ENCODE measurements around the gene SGSH.
"Not testable (repeated sequence)": the region's sequence is repeated elsewhere in the genome, so short reads cannot be mapped to it uniquely, and the experiment has no call there.

Gene SGSH

GRCh38 chr17:80210348-80211108, 9.6 kb downstream of the SGSH start:
- DNase-seq (ENCODE audit: low read depth) = no peak

DNA sequence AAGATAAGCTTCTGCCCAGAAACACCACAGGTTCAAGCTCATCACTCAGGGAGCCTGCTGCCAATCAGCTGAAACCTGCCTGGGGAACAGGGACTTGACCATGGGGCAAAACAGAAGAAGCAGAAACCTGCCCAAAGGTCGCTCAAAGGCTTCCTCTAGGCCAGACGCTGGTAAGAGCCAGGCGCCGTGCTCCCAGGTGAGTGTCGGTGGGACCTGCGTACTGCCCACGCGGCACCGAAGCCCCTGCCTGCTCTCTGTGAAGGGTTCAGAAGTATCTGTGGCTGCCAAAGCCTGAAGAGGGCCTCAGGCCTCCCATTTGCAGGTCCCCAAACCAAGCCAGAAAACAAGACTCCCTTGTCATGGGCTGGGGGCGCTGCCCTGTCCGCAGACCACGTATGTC, 10.4 kb downstream of the SGSH start:
- no peak for DNase-seq (ENCODE audit: low read depth)

GRCh38 chr17:80208050-80208449, 12.1 kb downstream of the SGSH start:
- DNase-seq (ENCODE audit: low read depth) = no peak

GRCh38 chr17:80205811-80206210, 14.3 kb downstream of the SGSH start:
- no peak for DNase-seq (ENCODE audit: low read depth)

DNA sequence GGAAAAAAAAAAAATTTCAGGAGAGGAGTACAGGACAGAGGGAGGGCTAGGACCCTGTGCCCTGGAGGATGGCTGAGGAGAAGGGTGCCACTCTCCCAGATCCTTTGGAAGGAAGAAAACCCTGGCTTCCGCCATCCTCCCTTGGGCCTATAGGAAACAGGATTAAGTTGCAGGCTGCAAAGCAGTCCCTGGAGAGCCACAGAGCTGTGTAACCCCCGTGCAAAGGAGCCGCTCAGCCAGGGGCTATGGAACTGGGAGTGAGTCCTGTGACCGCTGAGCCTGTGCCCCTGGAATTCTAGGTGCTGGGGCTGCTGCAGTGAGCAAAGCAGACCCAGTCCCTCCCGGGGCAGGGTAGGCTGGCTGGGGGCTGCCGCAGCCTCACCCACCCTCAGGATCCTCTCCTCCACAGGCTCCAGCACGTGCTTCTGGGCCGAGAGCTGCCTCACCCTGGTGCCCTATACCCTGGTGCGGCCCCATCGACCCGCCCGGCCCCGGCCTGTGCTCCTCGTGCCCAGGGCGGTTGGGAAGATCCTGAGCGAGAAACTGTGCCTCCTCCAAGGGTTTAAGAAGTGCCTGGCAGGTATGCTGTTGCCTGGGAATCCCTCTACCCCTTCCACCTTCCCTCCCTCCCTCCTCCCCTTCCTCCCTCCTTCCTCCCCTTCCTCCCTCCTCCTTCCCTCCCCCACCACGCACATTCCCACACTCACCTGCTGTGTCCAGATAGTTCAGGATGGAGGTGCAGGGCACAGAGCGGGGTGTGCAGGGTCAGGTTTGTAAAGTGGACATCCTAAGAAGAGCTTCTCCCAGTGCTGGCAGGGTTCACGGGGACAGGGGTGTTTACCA, 15.3 kb downstream of the SGSH start:
- DNase-seq (ENCODE audit: low read depth) = no peak

GRCh38 chr17:80203471-80203963, 16.6 kb downstream of the SGSH start:
- DNase-seq (ENCODE audit: low read depth) = no peak

DNA sequence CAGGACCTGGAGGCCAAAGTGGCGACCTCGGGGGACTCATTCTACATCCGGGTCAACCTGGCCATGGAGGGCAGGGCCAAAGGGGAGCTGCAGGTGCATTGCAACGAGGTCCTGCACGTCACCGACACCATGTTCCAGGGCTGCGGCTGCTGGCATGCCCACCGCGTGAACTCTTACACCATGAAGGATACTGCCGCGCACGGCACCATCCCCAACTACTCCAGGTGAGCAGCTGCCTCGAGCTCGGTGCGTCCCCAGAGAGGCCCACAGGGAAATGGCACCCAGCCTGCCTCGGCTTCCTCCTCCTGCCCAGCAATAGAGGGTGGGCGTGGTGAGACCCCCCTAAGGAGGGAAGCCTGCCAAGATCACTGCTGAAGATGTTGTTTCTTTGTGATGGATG, 17.9 kb downstream of the SGSH start:
- no peak for DNase-seq (ENCODE audit: low read depth)

DNA sequence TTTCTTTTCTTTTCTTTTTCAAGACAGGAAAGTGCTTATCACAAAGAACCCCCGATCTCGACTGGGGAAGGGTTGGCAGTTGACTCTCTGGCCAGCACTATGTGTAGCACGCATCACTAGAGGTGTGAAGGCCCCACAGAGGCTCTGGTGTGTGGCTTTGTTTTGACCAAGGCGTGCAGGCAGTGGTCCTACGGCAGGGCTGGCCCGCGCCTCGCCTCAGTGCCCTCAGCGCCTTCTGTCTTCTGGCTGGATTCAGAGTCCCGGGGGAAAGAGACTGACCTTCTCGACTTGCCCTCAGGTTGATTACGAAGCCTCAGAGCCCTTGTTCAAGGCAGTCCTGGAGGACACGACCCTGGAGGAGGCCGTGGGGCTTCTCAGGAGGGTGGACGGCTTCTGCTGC, 18.7 kb downstream of the SGSH start:
- DNase-seq (ENCODE audit: low read depth) = no peak

DNA sequence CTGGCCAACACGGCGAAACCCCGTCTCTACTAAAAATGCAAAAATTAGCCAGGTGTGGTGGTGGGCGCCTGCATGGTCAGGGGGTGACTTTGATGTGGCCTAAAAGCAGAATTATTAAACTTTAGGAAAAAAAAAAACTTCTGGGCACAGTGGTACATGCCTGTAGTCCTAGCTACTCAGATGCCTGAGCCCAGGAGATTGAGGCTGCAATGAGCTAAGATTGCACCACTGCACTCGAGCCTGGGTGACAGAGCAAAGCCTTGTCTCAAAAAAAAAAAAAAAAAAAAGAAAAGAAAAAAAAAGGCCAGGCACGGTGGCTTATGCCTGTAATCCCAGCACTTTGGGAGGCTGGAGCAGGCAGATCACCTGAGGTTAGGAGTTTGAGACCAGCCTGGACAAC, 20.8 kb downstream of the SGSH start:
- DNase-seq (ENCODE audit: low read depth) = not testable (repeated sequence)

DNA sequence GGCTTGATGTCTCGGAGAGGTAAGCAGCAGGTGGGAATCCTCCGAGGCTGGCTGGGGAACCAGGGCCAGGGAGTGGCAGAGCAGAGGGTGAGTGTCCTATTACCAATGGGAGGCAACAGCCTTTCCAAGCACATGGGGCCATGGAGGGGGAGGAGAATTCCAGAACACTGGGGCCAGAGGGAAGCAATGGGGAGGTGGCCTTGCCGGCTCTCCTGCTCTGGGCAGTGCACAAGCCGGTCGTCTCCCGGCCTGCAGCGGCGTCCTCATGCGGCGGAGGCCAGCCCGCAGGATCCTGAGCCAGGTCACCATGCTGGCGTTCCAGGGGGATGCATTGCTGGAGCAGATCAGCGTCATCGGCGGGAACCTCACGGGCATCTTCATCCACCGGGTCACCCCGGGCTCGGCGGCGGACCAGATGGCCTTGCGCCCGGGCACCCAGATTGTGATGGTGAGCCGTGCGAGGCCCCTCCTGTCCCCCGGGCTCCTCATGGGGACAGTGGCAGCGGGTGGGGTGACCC, 21.9 kb downstream of the SGSH start:
- DNase-seq (ENCODE audit: low read depth) = no peak

DNA sequence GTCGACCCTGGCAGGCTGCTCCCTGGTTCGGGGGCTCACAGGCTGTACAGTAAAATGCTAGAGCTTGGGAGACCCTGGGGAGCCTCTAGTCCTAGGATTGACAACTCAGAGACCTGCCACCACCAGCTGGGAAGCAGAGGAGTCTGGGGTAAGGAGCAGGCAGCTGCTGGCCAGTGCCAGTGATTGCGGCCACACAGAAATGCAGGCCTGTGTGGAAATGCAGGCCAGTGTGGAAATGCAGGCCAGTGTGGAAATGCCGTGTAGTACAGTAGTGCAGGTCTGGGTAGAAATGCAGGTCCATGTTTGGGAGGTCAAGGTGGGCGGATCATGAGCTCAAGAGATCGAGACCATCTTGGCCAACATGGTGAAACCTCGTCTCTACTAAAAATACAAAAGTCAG, 23.5 kb downstream of the SGSH start:
- no peak for DNase-seq (ENCODE audit: low read depth)

GRCh38 chr17:80195671-80196529, 24.2 kb downstream of the SGSH start:
- DNase-seq (ENCODE audit: low read depth) = peak; percentile 62

- no peak for DNase-seq (ENCODE audit: low read depth)
Observed at GRCh38 chr17:80195141-80195540, 25.0 kb downstream of the SGSH start.

DNA sequence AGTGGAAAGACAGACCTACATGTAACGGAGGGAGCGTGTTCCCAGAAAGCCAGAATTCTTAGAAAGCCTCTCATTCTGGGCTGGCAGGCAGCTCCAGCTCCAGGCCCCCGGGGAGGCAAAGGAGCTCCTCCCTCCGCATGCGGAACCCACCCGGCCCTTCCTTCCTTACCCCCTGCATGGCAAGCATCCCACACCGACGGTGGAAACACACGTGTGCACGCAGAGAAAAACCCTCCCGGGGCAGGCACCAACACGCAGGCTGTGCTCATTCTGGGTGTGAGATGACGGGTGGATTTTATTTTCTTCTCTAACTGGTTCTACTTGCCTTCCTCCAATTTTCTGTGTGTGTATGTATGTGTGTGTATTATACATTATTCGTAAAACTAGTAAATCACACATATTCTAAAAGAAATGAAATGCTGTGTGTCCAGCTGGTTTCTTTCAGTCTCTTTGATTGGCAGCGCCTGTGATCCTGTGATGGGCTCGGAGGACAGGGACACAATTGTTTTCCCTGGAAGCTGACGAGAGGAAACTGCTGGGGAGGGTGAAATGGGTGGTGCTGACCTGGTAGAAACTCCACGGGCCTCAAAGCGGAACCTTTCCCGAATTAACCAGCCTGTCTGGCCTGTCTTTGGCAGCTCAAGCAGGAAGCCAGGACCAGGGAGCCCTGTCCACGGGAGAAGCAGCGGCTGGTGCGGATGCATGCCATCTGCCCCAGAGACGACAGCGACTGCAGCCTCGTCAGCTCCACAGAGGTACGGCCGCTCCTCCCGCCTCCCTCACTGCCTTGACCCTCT, 28.1 kb downstream of the SGSH start:
- no peak for DNase-seq (ENCODE audit: low read depth)

- DNase-seq (ENCODE audit: low read depth) = no peak
Observed at GRCh38 chr17:80191192-80191591, 28.9 kb downstream of the SGSH start.

DNA sequence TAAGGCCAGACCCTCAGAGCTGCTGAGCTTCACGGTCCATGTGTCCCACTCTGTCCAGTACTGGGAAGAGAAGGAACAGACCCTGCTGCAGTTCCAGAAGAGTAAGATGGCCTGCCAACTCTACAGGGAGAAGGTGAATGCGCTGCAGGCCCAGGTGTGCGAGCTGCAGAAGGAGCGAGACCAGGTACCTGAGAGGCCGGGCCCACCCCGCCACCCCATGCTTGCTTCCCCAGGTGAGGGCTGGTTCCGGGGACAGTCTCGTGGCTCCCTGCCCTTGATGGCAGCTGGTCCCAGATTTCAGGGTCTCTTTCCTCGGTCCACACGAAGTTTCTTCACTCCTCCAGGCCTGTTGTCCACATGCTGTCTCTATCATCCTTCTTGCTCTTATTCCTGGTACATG, 29.4 kb downstream of the SGSH start:
- no peak for DNase-seq (ENCODE audit: low read depth)

DNA sequence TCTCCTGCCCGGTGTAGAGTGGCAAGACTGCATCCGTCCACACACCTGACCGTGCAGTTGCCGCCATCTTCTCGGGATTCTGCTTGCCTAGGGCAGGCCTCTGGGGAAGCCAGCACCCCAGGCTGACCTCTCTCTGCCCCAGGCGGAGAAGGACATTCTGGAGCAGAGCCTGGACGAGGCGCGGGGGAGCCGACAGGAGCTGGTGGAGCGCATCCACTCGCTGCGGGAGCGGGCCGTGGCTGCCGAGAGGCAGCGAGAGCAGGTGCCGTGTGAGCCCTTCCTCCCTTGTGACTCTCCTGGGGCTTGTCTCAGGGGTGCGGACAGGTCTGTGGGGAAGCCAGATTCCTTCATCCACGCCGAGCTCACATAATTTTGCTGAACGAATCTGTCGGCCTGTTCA, 30.5 kb downstream of the SGSH start:
- DNase-seq (ENCODE audit: low read depth) = no peak

- DNase-seq (ENCODE audit: low read depth) = no peak
Observed at GRCh38 chr17:80187515-80187941, 32.6 kb downstream of the SGSH start.

DNA sequence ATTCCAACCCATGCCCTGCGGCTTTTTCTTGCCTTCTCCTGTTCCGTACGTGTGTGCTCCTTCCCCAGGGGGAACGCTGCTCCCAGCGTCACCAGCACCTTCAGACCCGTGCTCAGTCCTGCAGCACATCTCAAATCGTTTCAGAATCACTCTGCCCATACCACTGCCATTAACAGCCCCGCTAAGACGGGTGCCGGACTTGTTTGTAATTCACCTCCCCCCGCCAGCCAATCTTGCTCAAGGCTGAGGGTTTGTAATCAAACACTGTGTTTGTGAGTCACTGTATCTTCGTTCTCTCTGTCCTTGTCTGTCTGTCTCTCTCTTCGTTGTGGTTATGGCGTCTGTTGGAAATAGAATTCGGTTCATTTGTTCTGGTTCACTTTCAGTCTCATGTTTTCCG, 33.0 kb downstream of the SGSH start:
- no peak for DNase-seq (ENCODE audit: low read depth)

- DNase-seq (ENCODE audit: low read depth) = no peak
Observed at GRCh38 chr17:80185968-80186367, 34.2 kb downstream of the SGSH start.

GRCh38 chr17:80184423-80184714, 35.8 kb downstream of the SGSH start:
- no peak for DNase-seq (ENCODE audit: low read depth)
